Transverse colon (tissue), 4 donors: ENCODE measurements around the gene CYTIP. TPM values are rescaled to one million over a fixed set of nuclear protein-coding genes. Genes with fewer than 3 reads are reported as not detected.

ENCODE experiments used
- DNase-seq: peaks from one replicate; pipeline ENCODE4 v3.0.0-alpha.2; 2019
- H3K27ac ChIP-seq, 4 donors: fragments of 200-600 bp; sonication (generic); 2 replicates each; pipeline ENCODE4 v1.5.1; 2016 to 2018; ENCODE audit warnings: inconsistent platforms in 4 of 4
- H3K27me3 ChIP-seq: fragments of 200-600 bp; sonication (generic); 2 replicates; pipeline ENCODE4 v1.5.1; 2017; ENCODE audit warnings: inconsistent platforms
- H3K36me3 ChIP-seq, 4 donors: fragments of 200-600 bp; sonication (generic); 2 replicates each; pipeline ENCODE4 v1.5.1; 2017 to 2019; ENCODE audit warnings: inconsistent platforms in 4 of 4
- H3K4me1 ChIP-seq, 4 donors: fragments of 200-600 bp; sonication (generic); 2 replicates each; pipeline ENCODE4 v1.5.1; 2017 to 2020; ENCODE audit warnings: inconsistent platforms in 4 of 4
- H3K4me3 ChIP-seq, 4 donors: fragments of 200-600 bp; sonication (generic); 1 replicate in 1 of 4; 2 replicates in 3 of 4; pipeline versions ENCODE4 v1.5.1 to v1.6.1; 2017 to 2019; ENCODE audit warnings: inconsistent platforms in 4 of 4
- H3K9me3 ChIP-seq, 2 donors: fragments of 200-600 bp; sonication (generic); 2 replicates each; pipeline ENCODE4 v1.5.1; 2017 to 2019; ENCODE audit warnings: inconsistent platforms in 2 of 2
- EP300 ChIP-seq: sonication (generic); formaldehyde crosslinking; IDR thresholded peaks from one replicate; pipeline ENCODE4 v1.6.1; 2017; ENCODE audit warnings: antibody characterized with exemption, low read depth
- POLR2A ChIP-seq: fragments of 450-650 bp; IDR thresholded peaks from one replicate; pipeline ENCODE4 v1.6.1; 2016; ENCODE audit warnings: antibody characterized with exemption, mild to moderate bottlenecking, moderate library complexity
- POLR2AphosphoS5 ChIP-seq, 3 donors: sonication (generic); formaldehyde crosslinking; IDR thresholded peaks; one replicate each; pipeline ENCODE4 v1.6.1; 2016; ENCODE audit warnings: antibody characterized with exemption in 3 of 3
- WGBS, 2 donors: methylation state at CpG; one replicate each; pipeline ENCODE4 v1.1.5; 2018; ENCODE audit warnings: low coverage in 1 of 2; 5-methylcytosine and 5-hydroxymethylcytosine counted together
- in situ Hi-C, 4 donors: fragments of 200-750 bp; cut with MboI; loops; one replicate each; pipeline versions ENCODE4 v1.15.0 to v1.15.1; 2017; ENCODE audit warnings: low sequenced_read_pairs in 3 of 4, low pct_ligation_motif_present in 1 of 4, low pct_unique_long_range_greater_than_20kb in 1 of 4
- intact Hi-C: fragments of 100-400 bp; cut with DNase I; formaldehyde crosslinking; loops from one replicate; pipeline ENCODE4 v1.15.1; 2023; ENCODE audit warnings: low total_unique reads
- total RNA-seq, 4 donors: library from RNA; depleted of rRNA; stranded (reverse); fragments of >200 nt; gene quantifications; one replicate each; pipeline ENCODE4 v1.1.0, GENCODE V29; 2016
- TF ChIP-seq, protein P1 (sequence below), 5 experiments: fragments of 200-600 bp in 3 of 5; fragments of 450-650 bp in 2 of 5; sonication (generic) in 3 of 5; IDR thresholded peaks; 1 replicate in 2 of 5; 2 replicates in 3 of 5; pipeline ENCODE4 v1.5.1; 2016 to 2017; ENCODE audit warnings: antibody characterized with exemption in 5 of 5, inconsistent platforms in 3 of 5, mild to moderate bottlenecking in 2 of 5, moderate library complexity in 1 of 5

CYTIP gene
- total RNA-seq, 4 donors from 2014 or later = 4.6 to 25.1 (median 5.8) TPM

DNA sequence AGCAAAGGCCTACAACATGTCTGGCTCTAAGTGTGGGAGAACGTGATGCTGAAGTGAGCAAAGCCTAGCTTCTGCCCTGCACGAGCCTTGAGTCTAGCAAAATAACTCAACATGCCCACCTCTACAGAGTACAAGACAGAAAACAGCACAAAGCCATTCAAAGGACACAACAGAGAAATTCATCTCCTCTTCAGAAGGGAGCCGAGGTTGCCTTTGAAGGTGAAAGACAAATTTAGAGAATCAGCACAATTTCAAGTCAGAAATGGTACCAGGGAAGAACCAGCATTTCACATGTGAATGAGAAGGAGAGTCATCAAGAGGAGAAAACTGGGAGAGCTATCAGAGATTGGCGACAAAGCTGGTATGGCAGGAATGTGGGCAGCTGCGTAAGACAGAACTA is 21.7 kb upstream of the CYTIP start:
- Histone ChIP-seq H3K27me3 (no peaks in the 10 kb centered on the region), H3K9me3 (no peaks in the 10 kb centered on the region), H3K27ac (no peak overlapping the region), H3K4me3 (no peak overlapping the region), H3K4me1 (peaks cover 0 to 8% (median 2%) of the 10 kb centered on the region in 4 donors), H3K36me3 (no peaks in the 10 kb centered on the region)
- in situ Hi-C loops (no loop called here), intact Hi-C loops (no loop called here)
- DNase-seq = no peak
- WGBS, 2 donors = 95% methylated on average over 3 to 5 of the region's 5 CpGs
- TF ChIP-seq POLR2AphosphoS5 (IDR thresholded peaks at IDR 0.05) = no peak
- TF ChIP-seq, protein P1, sequence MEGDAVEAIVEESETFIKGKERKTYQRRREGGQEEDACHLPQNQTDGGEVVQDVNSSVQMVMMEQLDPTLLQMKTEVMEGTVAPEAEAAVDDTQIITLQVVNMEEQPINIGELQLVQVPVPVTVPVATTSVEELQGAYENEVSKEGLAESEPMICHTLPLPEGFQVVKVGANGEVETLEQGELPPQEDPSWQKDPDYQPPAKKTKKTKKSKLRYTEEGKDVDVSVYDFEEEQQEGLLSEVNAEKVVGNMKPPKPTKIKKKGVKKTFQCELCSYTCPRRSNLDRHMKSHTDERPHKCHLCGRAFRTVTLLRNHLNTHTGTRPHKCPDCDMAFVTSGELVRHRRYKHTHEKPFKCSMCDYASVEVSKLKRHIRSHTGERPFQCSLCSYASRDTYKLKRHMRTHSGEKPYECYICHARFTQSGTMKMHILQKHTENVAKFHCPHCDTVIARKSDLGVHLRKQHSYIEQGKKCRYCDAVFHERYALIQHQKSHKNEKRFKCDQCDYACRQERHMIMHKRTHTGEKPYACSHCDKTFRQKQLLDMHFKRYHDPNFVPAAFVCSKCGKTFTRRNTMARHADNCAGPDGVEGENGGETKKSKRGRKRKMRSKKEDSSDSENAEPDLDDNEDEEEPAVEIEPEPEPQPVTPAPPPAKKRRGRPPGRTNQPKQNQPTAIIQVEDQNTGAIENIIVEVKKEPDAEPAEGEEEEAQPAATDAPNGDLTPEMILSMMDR (IDR thresholded peaks at IDR 0.05) = no peak
- TF ChIP-seq EP300 = no peak
- TF ChIP-seq POLR2A = no peak

DNA sequence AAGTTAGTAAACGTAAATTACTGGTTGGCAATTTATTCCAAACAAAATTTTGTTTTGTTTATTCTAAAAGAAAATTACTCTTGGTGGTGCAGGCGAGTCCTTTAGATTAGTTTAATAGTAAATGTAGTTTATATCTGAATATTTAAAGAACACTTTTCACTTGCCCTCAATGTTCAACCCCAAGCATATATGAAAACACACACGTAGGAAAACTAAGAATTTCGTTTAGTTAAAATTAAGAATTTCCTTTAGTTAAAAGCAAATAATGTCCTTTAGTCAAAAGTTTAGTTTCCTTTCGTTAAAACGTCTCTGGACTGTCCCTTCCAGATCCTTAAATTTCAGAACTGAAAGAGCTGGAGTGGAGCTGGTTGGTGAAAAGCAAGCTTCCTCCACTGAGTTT is 19.1 kb upstream of the CYTIP start:
- Histone ChIP-seq H3K9me3 (no peaks in the 10 kb centered on the region), H3K4me3 (no peak overlapping the region), H3K27ac (no peak overlapping the region), H3K4me1 (peaks cover 0 to 13% (median 2%) of the 10 kb centered on the region in 4 donors), H3K36me3 (no peaks in the 10 kb centered on the region), H3K27me3 (no peaks in the 10 kb centered on the region)
- intact Hi-C loops (no loop called here), in situ Hi-C loops (no loop called here)
- no peak for DNase-seq
- 85 to 87% methylated on average over 6 of the region's 6 CpGs for WGBS, 2 donors
- TF ChIP-seq EP300 (no peak), POLR2AphosphoS5 (IDR thresholded peaks at IDR 0.05) (no peak)

DNA sequence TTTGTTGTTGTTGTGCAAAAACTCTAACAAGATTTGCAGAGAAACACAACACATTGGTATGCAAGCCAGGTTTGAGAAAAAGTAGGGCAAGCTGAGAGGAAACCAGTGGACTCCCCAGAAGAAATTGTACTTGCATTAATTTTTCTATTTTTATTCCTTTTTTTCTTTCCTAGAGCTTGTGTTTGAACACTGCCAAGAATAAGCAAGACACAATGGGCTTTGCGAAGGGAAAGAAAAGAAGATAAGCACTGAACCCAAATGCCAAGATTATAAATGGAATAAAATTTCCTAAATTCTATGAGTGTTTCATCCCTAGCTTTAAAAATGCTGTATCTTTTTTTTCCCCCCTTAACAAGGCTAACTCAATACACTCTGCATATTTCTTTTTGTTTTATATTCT is 17.0 kb upstream of the CYTIP start:
- 63 to 71% methylated on average over 1 of the region's 1 CpG for WGBS, 2 donors
- H3K27ac ChIP-seq = no peak overlapping the region
- H3K4me3 ChIP-seq = no peak overlapping the region
- no peak for DNase-seq
- no peaks in the 10 kb centered on the region for H3K36me3 ChIP-seq
- no peak for TF ChIP-seq POLR2A
- TF ChIP-seq EP300 = no peak
- no peak for TF ChIP-seq POLR2AphosphoS5 (IDR thresholded peaks at IDR 0.05)
- TF ChIP-seq, protein P1 (IDR thresholded peaks at IDR 0.05) = no peak
- intact Hi-C loops (no loop called here), in situ Hi-C loops (no loop called here)
- no peaks in the 10 kb centered on the region for H3K9me3 ChIP-seq
- no peaks in the 10 kb centered on the region for H3K27me3 ChIP-seq
- H3K4me1 ChIP-seq = peaks cover 0 to 13% (median 2%) of the 10 kb centered on the region in 4 donors

DNA sequence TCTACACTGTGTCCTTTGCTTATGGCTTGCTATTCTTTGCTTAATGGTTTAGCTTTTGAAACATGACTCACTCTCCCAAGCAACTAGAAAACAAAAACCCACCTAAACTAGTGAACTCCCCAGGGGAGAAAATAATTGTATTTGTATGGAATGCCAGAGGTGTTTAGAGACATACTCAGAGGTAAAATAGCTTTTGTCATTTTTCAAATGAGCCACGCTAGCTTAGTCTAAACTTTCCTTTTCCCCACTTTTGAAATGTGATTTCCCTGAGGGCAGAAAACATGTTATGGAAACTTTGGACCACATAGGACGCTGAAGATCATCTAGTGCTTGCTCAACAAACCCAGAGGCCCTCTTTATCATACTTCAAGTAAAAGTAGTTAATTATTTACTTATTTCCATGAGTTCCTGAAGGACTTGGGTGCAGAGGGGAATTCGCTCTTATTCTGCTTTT is 16.5 kb upstream of the CYTIP start:
- TF ChIP-seq POLR2A (no peak), POLR2AphosphoS5 (IDR thresholded peaks at IDR 0.05) (no peak), EP300 (no peak)
- TF ChIP-seq, protein P1 (IDR thresholded peaks at IDR 0.05) = no peak
- Histone ChIP-seq H3K27ac (no peak overlapping the region), H3K9me3 (no peaks in the 10 kb centered on the region), H3K4me1 (peaks cover 0 to 13% (median 2%) of the 10 kb centered on the region in 4 donors), H3K36me3 (no peaks in the 10 kb centered on the region), H3K27me3 (no peaks in the 10 kb centered on the region), H3K4me3 (no peak overlapping the region)
- no peak for DNase-seq
- 46 to 47% methylated on average over 3 of the region's 3 CpGs for WGBS, 2 donors
- in situ Hi-C loops = no loop called here
- intact Hi-C loops = no loop called here

DNA sequence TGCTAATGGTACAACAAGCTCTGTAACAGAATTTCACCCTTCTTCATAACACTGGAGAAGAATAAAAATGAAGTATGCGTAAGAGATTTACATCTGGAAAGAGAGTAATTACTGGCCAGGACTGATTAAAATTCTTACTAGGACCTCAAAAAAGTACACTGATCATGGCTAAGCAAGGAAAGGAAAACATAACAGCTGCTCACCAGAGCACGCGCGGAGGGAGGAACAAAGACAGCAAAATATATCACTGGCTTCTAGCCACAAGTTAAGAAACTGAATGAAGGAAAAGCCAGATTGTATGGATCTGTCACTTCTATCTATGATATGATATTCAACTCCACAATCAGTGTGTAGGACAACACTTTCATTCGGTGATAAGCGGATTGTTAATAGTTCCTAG is 15.6 kb upstream of the CYTIP start:
- no peak for DNase-seq
- peaks cover 0 to 13% (median 2%) of the 10 kb centered on the region in 4 donors for H3K4me1 ChIP-seq
- WGBS, 2 donors = 80 to 85% methylated on average over 6 of the region's 6 CpGs
- no peaks in the 10 kb centered on the region for H3K27me3 ChIP-seq
- in situ Hi-C loops = no loop called here
- intact Hi-C loops = no loop called here
- no peak overlapping the region for H3K27ac ChIP-seq
- no peaks in the 10 kb centered on the region for H3K36me3 ChIP-seq
- H3K4me3 ChIP-seq = no peak overlapping the region
- TF ChIP-seq POLR2AphosphoS5 (IDR thresholded peaks at IDR 0.05) (no peak), EP300 (no peak), POLR2A (no peak)
- TF ChIP-seq, protein P1 (IDR thresholded peaks at IDR 0.05) = no peak
- H3K9me3 ChIP-seq = no peaks in the 10 kb centered on the region
